DND-41 (cell line): ENCODE measurements around the gene RAB11FIP5.

Source experiments
- ATAC-seq: fragments of 200-7000 bp; cut with Tn5 transposase; 3 replicates; pipeline ENCODE4 v1.9.1; 2021; ENCODE audit warnings: low read depth; ENCODE audit not compliant: insufficient read depth
- DNase-seq: peaks from one replicate; pipeline ENCODE4 v3.0.0-alpha.2; 2020
- H2AFZ ChIP-seq: 2 replicates; pipeline ENCODE4 v1.6.0; 2012; ENCODE audit warnings: low read depth, low read length
- H3K27ac ChIP-seq: 2 replicates; pipeline ENCODE4 v1.5.1; 2012; ENCODE audit warnings: low read length, inconsistent platforms
- H3K27me3 ChIP-seq: fragments of 200-600 bp; sonication (generic); 2 replicates; pipeline ENCODE4 v1.6.0; 2012; ENCODE audit warnings: low read length, mild to moderate bottlenecking, inconsistent platforms; ENCODE audit not compliant: insufficient read depth, poor library complexity
- H3K36me3 ChIP-seq: 2 replicates; pipeline ENCODE4 v1.5.1; 2012; ENCODE audit warnings: low read length, inconsistent platforms; ENCODE audit not compliant: insufficient read depth
- H3K4me1 ChIP-seq: 2 replicates; pipeline ENCODE4 v1.5.1; 2012; ENCODE audit warnings: mild to moderate bottlenecking, low read length; ENCODE audit not compliant: insufficient read depth
- H3K4me2 ChIP-seq: 2 replicates; pipeline ENCODE4 v1.6.0; 2012; ENCODE audit warnings: mild to moderate bottlenecking, moderate library complexity, low read length, inconsistent platforms; ENCODE audit not compliant: insufficient read depth
- H3K4me3 ChIP-seq, 2 experiments: fragments of 200-600 bp in 1 of 2; shearing (Covaris generic) in 1 of 2; 2 replicates each; pipeline ENCODE4 v1.5.1; 2012 to 2016; ENCODE audit warnings: inconsistent platforms in 2 of 2, low read length in 2 of 2, mild to moderate bottlenecking in 2 of 2, low read depth in 1 of 2, moderate library complexity in 1 of 2
- H3K79me2 ChIP-seq: 2 replicates; pipeline ENCODE4 v1.6.0; 2012; ENCODE audit warnings: low read length, inconsistent platforms; ENCODE audit not compliant: insufficient read depth
- H3K9ac ChIP-seq: 2 replicates; pipeline ENCODE4 v1.6.0; 2012; ENCODE audit warnings: low read depth, mild to moderate bottlenecking, inconsistent platforms, low read length, moderate library complexity
- H3K9me3 ChIP-seq: 2 replicates; pipeline ENCODE4 v1.5.1; 2012; ENCODE audit warnings: low read length, moderate library complexity, mild to moderate bottlenecking, inconsistent platforms; ENCODE audit not compliant: insufficient read depth, severe bottlenecking
- H4K20me1 ChIP-seq: 2 replicates; pipeline ENCODE4 v1.6.0; 2012; ENCODE audit warnings: low read length; ENCODE audit not compliant: insufficient read depth
- EZH2 ChIP-seq: IDR thresholded peaks from 3 replicates; pipeline ENCODE4 v1.6.1; 2012; ENCODE audit warnings: borderline replicate concordance, low read depth, mild to moderate bottlenecking, moderate library complexity, low read length, inconsistent platforms; ENCODE audit not compliant: severe bottlenecking
- TF ChIP-seq, protein P1 (sequence below): IDR thresholded peaks from 2 replicates; pipeline ENCODE4 v1.5.1; 2012; ENCODE audit warnings: borderline replicate concordance, low read length, moderate library complexity, mild to moderate bottlenecking; ENCODE audit not compliant: poor library complexity, severe bottlenecking; ENCODE audit errors: extremely low read depth

Gene RAB11FIP5

DNA sequence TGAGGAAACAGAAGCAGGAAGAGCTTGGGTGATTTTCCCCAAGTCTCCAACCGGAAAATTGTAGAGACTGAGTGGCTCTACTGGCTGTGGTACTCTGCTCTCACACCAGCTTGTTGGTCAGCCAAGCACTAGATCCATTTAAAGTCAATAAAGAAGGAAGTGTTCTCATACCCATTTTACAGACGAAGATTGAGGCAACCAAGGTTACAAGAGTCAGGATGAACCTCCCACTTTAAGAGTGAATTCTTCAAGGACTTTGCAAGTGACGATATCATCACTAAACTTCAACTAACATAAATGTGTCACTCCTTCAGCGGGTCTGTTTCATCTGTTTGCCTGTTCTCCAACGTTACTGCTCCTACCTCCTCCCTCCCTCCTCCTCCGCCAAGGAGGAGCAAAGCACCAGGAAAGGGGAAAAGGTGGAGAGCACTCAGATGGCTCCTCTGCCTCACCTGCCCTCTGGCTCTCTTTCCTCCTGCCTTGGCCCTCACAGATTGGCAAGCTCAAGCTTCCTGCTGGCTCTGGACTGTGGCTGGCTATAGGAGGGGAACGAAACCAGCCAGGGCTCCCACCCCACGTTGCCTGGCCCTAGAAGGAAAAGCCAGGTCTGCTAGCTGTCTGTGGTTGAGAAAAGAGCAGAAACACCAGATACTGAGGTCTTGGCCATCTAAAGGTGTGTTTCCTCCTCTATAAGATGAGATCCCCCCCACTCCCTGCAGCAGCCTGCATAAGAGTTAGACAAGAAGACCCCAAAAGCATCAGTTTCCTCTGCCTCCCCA is 3.6 kb upstream of the RAB11FIP5 start:
- Histone ChIP-seq H3K4me3 (no peak overlapping the region), H4K20me1 (no peaks in the 10 kb centered on the region), H3K79me2 (no peaks in the 10 kb centered on the region), H3K9me3 (no peaks in the 10 kb centered on the region), H2AFZ (no peak overlapping the region), H3K9ac (no peak overlapping the region), H3K27ac (no peak overlapping the region), H3K4me2 (no peak overlapping the region), H3K4me1 (no peaks in the 10 kb centered on the region), H3K27me3 (peaks cover 4% of the 10 kb centered on the region), H3K36me3 (no peaks in the 10 kb centered on the region)
- TF ChIP-seq EZH2, result no peak
- TF ChIP-seq, protein P1, sequence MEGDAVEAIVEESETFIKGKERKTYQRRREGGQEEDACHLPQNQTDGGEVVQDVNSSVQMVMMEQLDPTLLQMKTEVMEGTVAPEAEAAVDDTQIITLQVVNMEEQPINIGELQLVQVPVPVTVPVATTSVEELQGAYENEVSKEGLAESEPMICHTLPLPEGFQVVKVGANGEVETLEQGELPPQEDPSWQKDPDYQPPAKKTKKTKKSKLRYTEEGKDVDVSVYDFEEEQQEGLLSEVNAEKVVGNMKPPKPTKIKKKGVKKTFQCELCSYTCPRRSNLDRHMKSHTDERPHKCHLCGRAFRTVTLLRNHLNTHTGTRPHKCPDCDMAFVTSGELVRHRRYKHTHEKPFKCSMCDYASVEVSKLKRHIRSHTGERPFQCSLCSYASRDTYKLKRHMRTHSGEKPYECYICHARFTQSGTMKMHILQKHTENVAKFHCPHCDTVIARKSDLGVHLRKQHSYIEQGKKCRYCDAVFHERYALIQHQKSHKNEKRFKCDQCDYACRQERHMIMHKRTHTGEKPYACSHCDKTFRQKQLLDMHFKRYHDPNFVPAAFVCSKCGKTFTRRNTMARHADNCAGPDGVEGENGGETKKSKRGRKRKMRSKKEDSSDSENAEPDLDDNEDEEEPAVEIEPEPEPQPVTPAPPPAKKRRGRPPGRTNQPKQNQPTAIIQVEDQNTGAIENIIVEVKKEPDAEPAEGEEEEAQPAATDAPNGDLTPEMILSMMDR, result no peak
- no peak for DNase-seq
- no peak for ATAC-seq

DNA sequence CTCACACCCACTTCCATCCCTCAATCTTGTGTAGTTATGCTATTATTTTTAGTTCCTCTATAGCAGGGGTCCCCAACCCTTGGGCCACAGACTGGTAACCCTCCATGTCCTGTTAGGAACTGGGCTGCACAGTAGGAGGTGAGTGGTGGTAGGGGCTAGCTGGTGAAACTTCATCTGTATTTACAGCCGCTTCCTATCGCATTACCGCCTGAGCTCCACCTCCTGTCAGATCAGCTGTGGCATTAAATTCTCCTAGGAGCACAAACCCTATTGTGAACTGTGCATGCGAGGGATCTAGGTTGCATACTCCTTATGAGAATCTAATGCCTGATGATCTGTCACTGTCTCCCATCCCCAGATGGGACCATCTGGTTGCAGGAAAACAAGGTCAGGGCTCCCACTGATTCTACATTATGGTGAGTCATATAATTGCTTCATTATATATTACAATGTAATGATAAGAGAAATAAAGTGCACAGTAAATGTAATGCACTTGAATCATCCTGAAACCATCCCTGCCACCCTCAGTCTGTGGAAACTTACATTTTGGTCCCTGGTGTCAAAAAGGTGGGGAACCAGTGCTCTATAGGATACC is 1.6 kb upstream of the RAB11FIP5 start:
- H3K4me1 ChIP-seq, result no peaks in the 10 kb centered on the region
- DNase-seq (no peak), ATAC-seq (no peak)
- H3K4me2 ChIP-seq, result no peak overlapping the region
- no peak overlapping the region for H3K27ac ChIP-seq
- no peaks in the 10 kb centered on the region for H3K36me3 ChIP-seq
- no peaks in the 10 kb centered on the region for H3K79me2 ChIP-seq
- H3K9ac ChIP-seq, result no peak overlapping the region
- TF ChIP-seq, protein P1, result no peak
- no peak for TF ChIP-seq EZH2
- peaks cover 9% of the 10 kb centered on the region for H3K27me3 ChIP-seq
- no peaks in the 10 kb centered on the region for H4K20me1 ChIP-seq
- H2AFZ ChIP-seq, result no peak overlapping the region
- no peaks in the 10 kb centered on the region for H3K9me3 ChIP-seq
- no peak overlapping the region for H3K4me3 ChIP-seq

DNA sequence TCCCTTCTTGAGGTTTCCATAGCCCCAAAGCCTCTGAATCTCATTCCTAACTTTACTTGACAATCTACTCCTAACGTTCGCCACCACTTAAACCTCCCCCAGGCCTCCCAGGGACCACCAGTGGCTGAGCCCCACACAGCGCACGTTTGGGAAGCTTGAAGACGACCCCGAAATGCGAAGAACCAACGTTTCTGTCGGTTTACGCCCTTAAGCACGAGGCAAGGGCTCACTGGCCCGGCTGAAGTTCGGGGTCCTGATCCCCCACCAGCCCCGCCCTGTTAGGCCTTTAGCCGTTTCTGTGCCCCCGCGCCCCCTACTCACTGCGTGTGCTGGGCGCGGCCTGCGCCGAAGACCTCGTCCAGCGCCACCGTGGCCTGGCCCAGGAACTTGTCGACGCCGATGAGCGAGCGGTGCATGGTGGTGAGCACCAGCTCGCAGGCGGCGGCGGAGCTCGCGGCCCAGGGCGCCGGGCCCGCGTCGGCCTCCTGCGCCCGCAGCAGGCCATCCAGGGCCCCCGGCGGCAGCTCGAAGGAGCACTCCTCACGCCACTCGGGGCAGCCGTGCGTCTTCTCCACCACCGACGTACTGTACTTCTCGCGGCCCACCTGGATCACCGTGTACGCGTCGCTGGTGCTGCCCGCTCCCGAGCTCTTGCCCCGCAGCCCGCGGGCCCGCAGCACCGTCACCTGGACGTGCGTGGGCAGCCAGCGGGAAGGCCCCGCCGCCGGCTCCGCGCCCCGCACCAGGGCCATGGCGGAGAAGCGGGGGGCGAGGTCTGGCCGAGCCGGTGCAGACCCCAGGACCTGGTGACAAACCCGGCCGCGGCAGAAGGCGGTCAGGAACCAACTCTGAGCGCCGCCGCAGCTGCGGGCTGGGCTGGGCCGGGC is 479 bp downstream of the RAB11FIP5 start:
- H3K4me2 ChIP-seq, result no peak overlapping the region
- no peak overlapping the region for H3K27ac ChIP-seq
- no peak overlapping the region for H3K4me3 ChIP-seq
- TF ChIP-seq, protein P1, result no peak
- no peak for TF ChIP-seq EZH2
- no peaks in the 10 kb centered on the region for H3K9me3 ChIP-seq
- no peak for DNase-seq
- ATAC-seq, result no peak
- no peaks in the 10 kb centered on the region for H3K36me3 ChIP-seq
- H3K4me1 ChIP-seq, result no peaks in the 10 kb centered on the region
- H3K27me3 ChIP-seq, result peaks cover 9% of the 10 kb centered on the region
- H4K20me1 ChIP-seq, result no peaks in the 10 kb centered on the region; the same call in 1 of the 2 replicates
- H3K79me2 ChIP-seq, result no peaks in the 10 kb centered on the region
- H3K9ac ChIP-seq, result no peak overlapping the region
- no peak overlapping the region for H2AFZ ChIP-seq
